HUDEP-2 (cell line): Measurements from ENCODE around the gene RGL1.
"Not testable (repeated sequence)": the region's sequence is repeated elsewhere in the genome, so short reads cannot be mapped to it uniquely, and the experiment has no call there.

Experiments
- DNase-seq, 76 experiments: peaks; one replicate each; lab custom pipeline; 2025; ENCODE audit not compliant: unreplicated experiment in 76 of 76; lab: John Stamatoyannopoulos, UW

The RGL1 gene

DNA sequence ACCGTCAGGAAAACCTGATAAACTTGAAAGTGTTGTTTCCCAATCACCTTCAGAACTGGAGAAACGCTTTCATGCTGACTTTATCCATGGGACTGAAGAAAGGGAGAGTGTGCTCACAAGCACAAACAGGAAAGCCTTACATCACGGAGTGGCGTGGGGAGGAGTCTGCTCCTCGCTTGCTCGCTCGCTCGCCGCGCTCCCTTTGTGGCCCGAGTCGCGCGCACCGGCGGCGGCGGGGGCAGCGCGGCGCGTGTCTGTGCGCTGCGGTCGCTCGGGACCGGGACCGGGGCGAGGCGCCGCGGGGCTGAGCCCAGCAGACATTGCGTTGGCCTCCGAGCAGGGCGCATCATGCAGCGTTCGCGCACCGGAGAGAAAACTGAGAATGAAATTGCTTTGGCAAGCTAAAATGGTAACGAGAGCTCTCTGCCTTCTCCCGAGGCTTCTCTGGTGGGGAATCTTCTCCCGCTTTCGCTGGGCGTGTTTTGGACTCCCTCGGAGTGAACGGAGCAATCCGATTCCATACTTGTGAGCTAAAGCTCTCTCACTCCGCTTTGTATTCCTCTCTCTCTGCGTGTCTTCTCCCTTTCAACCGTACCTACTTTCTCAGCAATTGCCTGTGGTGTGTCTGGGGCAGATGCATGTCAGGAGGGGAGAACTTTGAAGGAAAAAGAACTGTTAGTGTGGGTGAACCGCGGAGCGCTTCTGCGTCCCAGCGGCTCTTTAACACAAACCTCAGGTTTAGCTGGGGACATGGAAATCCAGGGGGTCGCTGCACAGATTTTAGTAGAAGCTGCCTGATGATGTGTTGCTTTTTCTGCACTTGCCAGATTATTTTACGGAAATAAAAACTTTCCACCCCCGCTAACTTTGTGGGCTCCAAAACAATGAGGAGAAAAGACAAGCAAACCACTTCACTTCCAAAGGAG is at the start of gene RGL1:
Gene RGL1 (plus strand): TSS at position 205 of the 926 bp plus-strand sequence. CDS start 178 bp downstream, at position 383.
- no peak for DNase-seq

DNA sequence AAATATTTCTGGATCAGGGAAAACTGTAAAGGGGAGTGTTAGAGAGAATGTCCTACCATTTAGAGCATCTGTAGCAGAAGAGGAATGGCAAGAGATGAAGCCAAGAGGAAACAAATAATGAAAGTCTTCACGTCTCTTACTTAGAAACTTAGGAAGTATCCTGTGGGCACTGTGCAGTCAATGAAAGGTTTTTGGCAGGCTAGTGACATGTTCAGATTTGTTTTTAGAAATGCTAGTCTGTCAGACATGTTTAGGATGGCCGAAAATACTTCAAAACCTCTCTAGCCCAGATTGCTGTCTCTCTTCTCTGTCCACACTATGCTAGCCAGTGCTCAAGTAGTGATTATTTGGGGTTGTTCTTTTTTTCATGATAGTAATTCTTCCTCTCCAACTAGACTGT is 48.6 kb upstream of the RGL1 start:
- DNase-seq = no peak

DNA sequence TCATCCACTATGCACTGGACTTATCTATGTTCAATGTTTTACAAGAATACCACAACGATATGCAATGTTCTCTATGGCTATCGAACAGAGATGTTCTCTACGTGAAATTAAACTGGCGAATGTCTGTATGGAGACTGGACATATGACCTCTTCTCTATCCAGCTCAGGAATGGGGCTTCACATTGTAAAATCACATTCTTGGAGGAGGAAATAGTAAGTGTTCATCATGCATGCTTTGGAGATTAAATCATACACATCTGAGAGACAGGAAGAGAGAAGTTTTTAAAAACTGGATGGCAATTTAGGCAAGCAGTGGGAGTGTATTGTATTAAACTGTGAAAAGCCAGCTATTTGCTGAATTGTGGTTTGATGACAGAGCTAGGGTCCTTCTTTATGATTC is 47.9 kb upstream of the RGL1 start:
- DNase-seq = no peak

DNA sequence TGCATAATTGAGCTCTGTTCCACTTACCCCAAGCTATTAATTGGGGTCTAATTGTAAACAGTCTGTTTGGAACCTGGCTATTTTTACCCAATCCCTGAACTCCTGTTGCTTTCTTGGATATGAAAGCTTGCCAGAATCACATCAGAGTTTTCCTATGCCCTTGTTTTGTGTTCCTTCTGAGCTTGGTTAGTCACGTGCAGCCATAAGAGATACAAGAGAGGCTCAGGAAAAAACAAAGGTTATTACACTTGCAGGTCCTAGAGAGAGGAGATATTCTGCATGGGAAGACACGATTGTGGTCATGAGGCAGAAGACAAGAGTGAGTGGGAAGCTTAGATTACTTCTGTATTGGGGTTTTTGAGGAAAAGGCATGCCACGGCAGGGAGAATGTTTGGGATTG is 46.0 kb upstream of the RGL1 start:
- DNase-seq = no peak

DNA sequence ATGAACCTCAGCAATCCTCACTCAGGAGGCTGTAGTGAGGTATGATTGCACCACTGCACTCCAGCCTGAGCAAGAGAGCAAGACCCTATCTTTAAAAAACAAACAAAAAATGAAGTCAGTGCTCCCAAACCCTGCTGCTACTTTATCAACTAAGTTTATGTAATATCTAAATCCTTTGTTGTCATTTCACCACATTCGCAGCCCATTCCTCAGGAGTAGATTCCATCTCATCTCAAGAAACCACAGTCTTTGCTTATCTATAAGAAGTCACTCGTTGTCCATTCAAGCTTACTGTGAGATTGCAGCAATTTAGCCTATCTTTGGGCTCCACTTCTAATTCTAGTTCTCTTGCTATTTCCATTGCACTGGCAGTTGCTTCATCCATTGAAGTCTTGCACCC is 44.3 kb upstream of the RGL1 start:
- DNase-seq = no peak

DNA sequence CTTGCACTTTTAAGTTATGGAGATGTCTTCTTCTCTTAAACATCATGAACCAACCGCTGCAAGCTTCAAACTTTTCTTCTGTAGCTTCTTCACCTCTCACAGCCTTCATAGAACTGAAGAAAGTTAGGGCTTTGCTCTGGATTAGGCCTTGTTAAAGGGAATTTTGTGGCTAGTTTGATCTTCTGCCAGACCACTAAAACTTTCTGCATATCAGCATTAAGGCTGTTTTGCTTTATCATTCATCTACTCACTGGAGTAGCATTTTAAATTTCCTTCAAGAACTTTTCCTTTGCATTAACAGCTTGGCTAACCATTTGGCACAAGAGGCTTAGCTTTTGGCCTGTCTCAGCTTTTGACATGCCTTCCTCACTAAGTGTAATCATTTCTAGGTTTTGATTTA is 43.0 kb upstream of the RGL1 start:
- no peak for DNase-seq

DNA sequence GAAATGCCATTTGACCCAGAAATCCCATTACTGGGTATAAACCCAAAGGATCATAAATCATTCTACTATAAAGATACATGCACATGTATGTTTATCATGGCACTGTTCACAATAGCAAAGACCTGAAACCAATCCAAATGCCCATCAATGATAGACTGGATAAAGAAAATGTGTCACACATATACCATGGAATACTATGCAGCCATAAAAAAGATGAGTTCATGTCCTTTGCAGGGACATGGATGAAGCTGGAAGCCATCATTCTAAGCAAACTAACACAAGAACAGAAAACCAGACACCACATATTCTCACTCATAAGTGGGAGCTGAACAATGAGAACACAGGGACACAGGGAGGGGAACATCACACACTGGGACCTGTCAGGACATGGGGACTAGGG is 42.1 kb upstream of the RGL1 start:
- DNase-seq = not testable (repeated sequence)

DNA sequence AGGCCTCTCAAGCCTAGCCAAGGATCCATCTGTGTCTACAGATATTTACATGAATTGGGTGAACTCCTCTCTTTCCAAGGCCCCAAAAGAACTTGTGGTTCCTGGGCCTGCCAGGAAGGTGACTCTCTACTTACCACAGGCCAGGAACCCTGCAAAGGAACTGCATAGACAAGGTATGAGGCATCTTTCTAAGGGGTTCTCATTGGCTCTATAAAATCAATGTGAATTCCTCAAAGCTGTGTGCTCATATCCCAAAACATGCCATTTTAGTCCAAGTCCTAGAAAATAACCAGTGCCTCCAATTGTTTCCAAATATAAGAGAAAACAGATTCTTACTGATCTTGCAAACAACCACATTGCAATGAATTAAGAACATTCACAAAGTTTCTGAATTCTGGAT is 39.9 kb upstream of the RGL1 start:
- no peak for DNase-seq

DNA sequence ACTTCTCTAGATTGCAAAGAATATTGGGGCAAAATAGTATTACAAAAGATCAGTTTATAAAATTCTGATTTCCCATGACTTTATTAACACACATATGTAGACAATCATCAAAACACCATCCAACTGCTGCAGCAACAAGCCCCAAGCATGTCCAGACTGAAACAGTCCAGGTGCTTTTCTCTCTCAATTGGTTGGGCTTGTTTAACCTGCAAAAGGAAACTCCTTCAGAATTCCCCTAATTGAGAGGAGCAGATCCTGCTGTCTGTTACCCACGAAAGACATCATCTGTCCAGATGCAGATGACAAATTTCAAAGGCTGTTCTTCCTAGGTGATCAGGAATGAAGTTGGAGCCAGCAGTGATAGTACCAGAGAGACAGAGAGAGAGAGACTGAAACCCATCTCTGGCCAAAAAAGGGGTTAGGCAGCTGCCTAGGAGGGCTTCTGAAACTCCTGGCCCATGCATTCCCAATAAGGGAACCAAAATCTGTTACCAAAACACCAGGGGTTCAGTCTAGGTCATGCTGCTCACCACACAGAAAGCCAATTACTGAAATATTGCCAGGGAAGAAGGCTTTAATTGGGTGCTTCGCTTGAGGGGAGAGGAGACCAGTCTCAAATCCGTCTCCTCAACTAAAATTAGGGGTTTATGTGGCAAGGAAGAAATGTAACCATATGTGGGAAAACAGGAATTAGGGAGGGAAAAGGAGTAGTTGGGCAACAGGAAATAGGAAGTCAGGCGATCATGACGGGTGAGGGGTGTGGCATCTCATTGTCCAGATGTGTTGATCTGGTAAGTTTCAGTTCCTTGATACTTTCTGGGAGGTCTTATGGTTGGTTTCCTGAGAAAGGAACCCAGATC is 34.7 kb upstream of the RGL1 start:
- no peak for DNase-seq

DNA sequence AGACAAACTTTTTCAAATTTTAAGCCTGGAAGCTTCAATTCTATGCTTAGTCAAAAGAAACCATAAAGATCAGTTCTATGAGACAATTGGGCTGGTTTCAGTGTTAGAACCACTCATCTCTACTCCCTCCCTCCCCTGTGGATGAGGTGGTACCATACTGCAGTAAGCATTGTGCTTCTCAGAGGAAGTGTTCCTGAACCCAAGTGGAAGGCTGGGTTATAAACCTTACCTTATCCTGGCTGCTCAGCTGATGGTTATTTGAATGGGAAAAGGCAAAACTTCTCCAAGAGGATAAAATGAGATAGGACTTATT is 34.1 kb upstream of the RGL1 start:
- DNase-seq = no peak

DNA sequence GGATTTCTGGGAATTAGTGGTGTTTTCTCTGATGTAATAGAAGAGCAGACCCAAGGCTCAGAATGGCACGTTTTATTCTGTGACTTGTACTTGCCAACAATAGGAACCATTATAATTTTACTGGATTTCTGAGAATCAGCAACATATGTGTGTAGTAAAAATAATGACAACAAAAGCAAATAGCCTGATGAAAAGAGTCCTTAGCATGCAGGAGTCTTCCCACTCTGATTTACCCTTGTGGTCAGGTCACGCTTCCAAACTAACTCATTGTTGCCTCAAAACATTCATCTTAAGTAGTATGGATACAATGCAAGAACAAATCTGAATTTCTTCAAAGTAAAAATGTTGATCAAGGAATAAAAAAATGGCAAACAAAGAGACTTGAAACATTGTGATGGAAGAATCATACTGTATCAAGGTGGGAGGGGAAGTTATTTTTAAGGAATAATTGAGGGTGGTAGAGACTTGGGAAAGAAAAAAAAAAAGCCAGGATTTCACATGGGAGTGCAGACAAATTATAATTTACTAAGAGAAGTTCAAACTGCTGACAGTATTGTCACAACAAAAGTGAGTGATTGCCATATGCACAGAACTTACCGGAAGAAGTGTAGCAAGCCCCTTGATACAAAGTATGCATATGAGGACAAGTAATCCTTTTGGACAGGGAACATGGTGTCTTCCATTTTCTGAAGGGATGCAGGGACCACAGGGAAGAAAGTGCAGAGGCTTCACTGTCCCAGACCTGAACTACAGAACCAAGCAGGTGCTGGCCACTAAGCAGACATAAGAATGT is 31.2 kb upstream of the RGL1 start:
- DNase-seq = no peak

DNA sequence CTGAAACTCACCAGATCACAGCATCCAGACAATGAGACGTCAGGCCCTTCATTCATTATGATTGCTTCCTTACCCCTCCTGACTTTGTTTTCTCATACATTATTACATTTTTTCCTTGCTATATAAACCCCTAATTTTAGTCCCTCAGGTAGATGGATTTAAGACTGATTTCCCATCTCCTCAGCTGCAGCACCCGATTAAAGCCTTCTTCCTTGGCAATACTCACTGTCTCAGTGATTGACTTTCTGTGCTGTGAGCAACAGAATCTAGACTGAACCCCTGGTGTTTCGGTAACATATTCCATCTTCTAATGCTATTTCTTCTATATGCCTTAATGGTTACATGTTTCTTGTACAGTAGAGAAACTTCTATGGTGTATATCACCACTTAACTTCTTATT is 30.0 kb upstream of the RGL1 start:
- DNase-seq = no peak

DNA sequence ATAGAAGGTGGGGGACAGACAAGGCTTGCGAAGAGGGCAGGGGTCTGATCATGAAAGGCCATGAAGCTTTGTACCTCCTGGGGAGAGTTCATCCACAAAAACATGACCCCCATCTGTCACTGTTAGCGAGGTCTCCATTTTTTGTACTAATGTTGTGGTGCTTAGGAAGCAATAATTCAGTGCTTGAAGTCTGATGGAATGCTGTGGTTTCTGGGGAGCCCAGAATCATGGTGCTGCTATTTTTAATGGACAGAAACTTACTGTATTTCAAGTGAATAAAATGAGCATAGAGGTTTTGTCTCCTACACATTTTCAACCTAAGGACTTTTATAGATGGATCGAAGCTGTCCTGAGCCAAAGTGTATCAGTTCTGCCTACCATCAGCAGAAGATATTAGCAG is 28.2 kb upstream of the RGL1 start:
- DNase-seq = no peak

DNA sequence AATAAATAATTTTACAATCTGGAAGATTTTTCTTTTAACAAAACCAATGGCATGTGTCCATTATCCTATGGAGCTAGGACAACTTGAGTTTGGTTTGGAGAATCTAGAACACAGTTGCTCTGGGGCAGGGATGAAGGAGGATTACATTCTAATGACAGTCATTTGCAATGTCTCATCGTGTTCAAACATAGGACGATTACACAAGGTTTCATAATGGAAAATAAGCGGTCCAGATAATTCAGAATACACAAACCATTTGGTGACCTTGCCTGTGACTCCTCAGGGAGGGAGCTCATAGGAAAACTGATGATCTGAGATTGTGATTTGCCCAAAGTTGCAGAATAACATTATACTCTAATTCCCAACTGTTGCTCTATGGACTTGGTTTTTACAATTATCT is 27.6 kb upstream of the RGL1 start:
- DNase-seq = no peak

DNA sequence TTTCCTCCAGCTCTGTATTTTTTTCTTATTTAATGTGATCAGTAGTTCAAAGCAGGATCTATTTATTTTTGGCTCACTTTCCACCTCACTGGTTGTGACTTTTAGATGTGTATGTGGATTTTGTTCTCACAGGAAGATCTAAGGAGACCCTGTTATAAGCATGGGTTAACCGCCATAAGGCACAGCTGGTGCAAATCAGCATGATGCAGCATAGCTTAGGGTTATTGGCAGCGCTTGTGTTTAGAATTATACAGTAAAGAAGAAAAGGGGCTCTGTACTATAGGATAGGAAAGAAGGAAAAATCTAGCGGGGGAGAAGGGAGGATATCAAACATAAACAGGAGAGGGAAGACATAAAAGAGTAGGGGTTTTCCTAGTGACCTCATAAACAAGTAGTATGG is 26.9 kb upstream of the RGL1 start:
- DNase-seq = no peak

DNA sequence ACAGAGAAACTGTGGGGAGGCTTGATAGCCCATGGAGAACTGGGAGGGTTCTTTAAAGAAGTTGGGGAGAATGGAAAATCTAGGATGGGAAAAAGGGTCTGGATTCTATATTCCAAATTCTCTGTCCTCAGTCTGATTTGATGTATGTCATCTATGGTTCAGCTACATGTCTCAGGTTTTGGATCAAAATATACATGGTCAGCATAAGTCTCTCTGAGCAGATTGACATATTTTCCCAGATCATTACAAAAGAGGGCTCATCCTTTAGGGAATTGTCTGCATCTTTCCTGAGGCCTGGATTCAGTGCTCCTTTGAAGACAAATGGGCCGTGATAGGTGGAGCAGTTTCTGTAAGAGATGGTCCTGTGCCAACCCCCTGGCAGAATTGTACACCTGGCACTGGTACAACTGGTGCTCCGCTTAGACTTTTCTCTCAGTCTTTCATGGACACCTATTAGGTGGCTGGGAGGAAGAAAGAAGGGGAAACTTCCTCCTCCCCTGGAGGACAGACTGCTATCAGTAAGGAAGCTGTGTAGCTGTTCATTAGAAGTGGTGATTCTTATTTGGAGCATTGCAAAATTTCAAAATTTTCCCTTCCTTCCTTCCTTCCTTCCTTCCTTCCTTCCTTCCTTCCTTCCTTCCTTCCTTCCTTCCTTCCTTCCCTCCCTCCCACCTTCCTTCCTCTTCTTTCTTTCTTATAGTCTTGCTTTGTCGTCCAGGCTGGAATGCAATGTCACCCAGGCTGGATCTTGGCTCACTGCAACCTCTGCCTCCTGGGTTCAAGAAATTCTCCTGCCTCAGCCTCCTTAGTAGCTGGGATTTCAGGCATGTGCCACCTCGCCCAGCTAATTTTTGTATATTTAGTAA is 26.1 kb upstream of the RGL1 start:
- DNase-seq = no peak

DNA sequence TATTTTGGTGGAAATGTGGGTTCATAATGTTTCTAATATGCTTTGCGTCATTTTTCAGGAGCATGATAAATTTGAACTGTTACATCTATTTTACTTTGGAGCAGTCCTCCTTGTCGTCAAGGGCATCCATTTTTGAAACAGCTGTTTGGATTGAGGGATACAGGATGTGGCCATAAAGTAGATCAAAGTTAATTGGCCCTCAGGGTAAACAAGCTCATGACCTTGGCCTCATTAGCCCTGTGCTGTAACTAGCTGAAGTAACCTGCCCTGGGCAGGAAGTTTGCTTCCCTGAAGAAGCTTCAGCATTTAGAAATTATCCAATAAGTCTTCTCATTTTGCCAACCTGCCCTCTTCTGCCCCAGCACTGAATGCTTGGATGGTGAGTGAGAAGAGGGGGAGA is 24.8 kb upstream of the RGL1 start:
- DNase-seq = no peak

DNA sequence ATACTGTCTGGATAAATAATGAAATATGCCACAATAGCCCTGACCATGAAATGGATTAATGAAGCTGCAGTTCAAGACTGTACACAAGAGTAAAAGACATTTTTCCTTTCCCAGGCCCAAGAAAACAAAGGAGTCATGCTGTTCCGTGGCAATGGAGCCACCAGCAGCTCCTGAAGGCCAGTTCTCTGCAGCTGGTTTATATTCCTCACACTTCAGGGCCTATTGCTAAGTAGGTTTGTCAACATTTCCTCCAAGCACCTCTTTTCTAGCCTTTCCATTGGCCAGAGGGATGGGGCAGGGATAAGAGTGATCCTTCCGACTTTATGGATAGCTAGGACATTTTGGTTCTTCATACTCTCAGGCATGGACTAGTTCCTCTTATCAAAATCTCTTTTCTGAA is 24.2 kb upstream of the RGL1 start:
- DNase-seq = no peak

DNA sequence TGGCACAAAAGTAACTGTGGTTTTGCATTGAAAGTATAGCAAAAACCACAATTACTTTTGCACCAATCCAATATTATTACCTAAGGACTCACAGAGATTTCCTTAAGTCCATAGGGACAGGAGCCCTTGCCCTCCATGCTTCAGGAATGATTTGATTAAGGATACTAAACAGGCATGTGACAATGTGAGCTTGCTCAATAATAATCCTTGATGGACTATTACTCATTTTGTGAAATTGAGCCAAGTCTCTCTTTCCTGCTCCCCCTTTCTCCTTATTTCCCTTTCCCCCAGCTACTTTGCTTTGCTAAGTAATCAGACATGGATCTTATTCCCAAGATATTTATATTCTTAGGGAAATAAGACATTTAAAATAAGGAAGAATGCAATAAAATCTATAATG is 21.6 kb upstream of the RGL1 start:
- no peak for DNase-seq
